Heart left ventricle (tissue), 13 donors: ENCODE data around the gene KIF3C.

ENCODE experiments used
- POLR2A ChIP-seq, 2 donors: fragments of 450-650 bp; IDR thresholded peaks; one replicate each; pipeline ENCODE4 v1.6.1; 2017; ENCODE audit warnings: antibody characterized with exemption in 2 of 2, mild to moderate bottlenecking in 2 of 2, moderate library complexity in 2 of 2
- TF ChIP-seq, protein P1 (sequence below), 12 donors: fragments of 200-600 bp; sonication (generic) in 4 of 12; IDR thresholded peaks; one replicate each; pipeline versions ENCODE4 v1.5.0 to v1.8.0; 2018 to 2022; ENCODE audit warnings: antibody characterized with exemption in 12 of 12, mild to moderate bottlenecking in 5 of 12
- donor health status: ischemic (EF 13 %, LVEDD 7.1; RV severe dilation, severe dysfunction).
- donor health status: DM: no; HTN: yes; CAD: no.
- donor health status: DM: no; HTN: no; CAD: no.
- donor health status: ischemic (EF 25% LVEDD 6.9; RV normal size, moderate dysfunction).
- donor health status: ischemic (EF 25% LVEDD 5.7; RV mildly dilated, moderate dysfunction).
- donor health status: ischemic (EF 35%, LVEDD 5.7; RV mildly dilated, moderate dysfunction).
- donor health status: nonischemic (EF 11% LVEDD 7.7; RV severe dilation, severe dysfunction).
- donor health status: DM: yes; HTN: yes; CAD: no.
- donor health status: PGD.
- donor health status: ischemic (EF 29% LVEDD 5.4; RV normal size, mild dysfunction).
- donor health status: nonischemic (EF 23%, LVEDD 6.1; RV moderate dilation, normal function).

DNA sequence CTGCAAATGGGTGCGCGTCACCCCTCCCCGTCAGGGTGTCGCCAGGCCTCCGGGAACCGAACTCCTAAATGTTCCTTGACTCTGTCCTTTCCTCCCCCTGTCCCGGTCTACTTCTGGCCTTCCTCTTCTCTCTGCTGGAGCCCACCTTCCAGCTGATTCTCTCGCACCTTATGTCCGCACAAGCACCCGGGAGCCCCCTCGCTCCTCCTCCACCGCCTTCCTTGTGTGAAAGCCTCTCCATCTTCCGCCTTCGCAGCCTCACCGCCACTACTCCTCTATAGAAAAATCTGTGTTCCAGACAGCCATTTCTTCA lies 627 bp upstream of the KIF3C start:
- TF ChIP-seq, protein P1, sequence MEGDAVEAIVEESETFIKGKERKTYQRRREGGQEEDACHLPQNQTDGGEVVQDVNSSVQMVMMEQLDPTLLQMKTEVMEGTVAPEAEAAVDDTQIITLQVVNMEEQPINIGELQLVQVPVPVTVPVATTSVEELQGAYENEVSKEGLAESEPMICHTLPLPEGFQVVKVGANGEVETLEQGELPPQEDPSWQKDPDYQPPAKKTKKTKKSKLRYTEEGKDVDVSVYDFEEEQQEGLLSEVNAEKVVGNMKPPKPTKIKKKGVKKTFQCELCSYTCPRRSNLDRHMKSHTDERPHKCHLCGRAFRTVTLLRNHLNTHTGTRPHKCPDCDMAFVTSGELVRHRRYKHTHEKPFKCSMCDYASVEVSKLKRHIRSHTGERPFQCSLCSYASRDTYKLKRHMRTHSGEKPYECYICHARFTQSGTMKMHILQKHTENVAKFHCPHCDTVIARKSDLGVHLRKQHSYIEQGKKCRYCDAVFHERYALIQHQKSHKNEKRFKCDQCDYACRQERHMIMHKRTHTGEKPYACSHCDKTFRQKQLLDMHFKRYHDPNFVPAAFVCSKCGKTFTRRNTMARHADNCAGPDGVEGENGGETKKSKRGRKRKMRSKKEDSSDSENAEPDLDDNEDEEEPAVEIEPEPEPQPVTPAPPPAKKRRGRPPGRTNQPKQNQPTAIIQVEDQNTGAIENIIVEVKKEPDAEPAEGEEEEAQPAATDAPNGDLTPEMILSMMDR (IDR thresholded peaks at IDR 0.05), result no peak
- no peak for TF ChIP-seq POLR2A (IDR thresholded peaks at IDR 0.05)
